ENCODE data around the gene NFE2. TPM values are rescaled to one million over a fixed set of nuclear protein-coding genes. Genes with fewer than 3 reads are reported as not detected.
A peak's percentile ranks its signal among the peaks of the same experiment; 100 is the strongest.

NFE2 gene
- total RNA-seq, 1 experiment from 2014 or later, result 2.4 TPM

DNA sequence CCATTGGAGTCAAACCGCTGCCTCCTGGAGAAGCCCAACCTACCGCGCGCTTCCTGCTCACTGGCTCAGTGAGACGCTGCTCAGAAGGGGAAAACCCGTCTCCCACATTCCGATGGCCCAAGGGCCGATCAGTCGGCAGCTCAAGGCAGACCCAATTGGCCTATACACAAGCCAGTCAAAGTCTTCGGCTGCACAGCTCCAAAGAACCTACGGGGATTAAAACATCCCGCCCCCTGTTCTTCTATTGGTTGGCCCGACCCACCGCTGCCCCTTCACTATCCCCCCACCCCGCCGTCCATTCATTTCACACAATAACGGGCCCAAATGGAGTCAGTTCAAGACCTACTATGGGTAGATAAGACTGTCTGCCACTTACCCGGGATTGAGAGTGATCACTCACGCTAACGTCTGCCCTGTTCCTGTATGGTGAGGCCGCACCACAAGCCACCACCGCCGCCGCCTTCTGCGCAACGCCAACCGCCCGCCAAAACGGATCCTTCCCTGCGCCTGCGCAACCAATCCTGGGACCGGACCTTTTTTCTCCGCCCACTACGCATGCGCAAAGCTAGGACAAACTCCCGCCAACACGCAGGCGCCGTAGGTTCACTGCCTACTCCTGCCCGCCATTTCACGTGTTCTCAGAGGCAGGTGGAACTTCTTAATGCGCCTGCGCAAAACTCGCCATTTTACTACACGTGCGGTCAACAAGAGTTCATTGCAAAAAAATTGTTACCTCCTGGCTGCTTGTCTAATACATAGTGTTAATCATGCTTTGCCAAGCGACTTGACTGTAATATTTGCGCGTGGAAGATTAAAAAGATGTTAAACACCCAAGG is 21.0 kb downstream of the NFE2 start, which contains the start of gene CBX5 (continued):
- TF ChIP-seq CBFB (CRISPR knock-in tag; IDR thresholded peaks at IDR 0.05; ENCODE audit: low read depth), result no peak
- TF ChIP-seq ZNF232 (CRISPR knock-in tag; IDR thresholded peaks at IDR 0.05), result 0 out of 2 replicates have a peak, but pooled peaks have one; percentile 56
- TF ChIP-seq PRRX2 (CRISPR knock-in tag; IDR thresholded peaks at IDR 0.05), result peak; percentile 82; the same call in 1 of the 2 replicates
- TF ChIP-seq, protein P1, sequence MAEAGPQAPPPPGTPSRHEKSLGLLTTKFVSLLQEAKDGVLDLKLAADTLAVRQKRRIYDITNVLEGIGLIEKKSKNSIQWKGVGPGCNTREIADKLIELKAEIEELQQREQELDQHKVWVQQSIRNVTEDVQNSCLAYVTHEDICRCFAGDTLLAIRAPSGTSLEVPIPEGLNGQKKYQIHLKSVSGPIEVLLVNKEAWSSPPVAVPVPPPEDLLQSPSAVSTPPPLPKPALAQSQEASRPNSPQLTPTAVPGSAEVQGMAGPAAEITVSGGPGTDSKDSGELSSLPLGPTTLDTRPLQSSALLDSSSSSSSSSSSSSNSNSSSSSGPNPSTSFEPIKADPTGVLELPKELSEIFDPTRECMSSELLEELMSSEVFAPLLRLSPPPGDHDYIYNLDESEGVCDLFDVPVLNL (CRISPR knock-in tag; IDR thresholded peaks at IDR 0.05; ENCODE audit: borderline replicate concordance, low read depth), result peak; percentile 85; the same call in 1 of the 2 replicates
- TF ChIP-seq NR1H2 (CRISPR knock-in tag; IDR thresholded peaks at IDR 0.05), result no peak

DNA sequence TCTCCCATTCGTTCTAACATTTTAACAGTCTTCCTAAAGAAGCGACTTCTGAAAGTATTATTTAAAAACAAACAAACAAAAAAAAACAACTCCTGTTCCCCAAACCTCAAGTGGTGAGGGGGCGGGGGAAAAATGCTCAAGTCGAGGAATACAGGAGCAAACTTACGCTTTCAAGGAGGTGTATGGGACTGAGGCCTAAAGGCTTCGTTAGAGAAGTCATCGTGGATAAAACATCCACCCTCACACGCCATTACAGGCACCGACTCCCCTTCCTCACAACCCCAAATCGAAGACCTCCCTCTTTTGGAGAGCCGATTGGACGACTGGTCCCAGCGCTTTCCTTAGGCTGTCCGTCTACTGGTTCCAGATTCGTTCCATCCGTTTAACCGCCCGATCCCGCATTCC is 21.6 kb downstream of the NFE2 start:
- peaks cover 51% of the 10 kb centered on the region for H3K4me1 Mint-ChIP-seq
- TF ChIP-seq, protein P2, sequence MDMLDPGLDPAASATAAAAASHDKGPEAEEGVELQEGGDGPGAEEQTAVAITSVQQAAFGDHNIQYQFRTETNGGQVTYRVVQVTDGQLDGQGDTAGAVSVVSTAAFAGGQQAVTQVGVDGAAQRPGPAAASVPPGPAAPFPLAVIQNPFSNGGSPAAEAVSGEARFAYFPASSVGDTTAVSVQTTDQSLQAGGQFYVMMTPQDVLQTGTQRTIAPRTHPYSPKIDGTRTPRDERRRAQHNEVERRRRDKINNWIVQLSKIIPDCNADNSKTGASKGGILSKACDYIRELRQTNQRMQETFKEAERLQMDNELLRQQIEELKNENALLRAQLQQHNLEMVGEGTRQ (CRISPR knock-in tag; IDR thresholded peaks at IDR 0.05), result no peak
- TF ChIP-seq, protein P3, sequence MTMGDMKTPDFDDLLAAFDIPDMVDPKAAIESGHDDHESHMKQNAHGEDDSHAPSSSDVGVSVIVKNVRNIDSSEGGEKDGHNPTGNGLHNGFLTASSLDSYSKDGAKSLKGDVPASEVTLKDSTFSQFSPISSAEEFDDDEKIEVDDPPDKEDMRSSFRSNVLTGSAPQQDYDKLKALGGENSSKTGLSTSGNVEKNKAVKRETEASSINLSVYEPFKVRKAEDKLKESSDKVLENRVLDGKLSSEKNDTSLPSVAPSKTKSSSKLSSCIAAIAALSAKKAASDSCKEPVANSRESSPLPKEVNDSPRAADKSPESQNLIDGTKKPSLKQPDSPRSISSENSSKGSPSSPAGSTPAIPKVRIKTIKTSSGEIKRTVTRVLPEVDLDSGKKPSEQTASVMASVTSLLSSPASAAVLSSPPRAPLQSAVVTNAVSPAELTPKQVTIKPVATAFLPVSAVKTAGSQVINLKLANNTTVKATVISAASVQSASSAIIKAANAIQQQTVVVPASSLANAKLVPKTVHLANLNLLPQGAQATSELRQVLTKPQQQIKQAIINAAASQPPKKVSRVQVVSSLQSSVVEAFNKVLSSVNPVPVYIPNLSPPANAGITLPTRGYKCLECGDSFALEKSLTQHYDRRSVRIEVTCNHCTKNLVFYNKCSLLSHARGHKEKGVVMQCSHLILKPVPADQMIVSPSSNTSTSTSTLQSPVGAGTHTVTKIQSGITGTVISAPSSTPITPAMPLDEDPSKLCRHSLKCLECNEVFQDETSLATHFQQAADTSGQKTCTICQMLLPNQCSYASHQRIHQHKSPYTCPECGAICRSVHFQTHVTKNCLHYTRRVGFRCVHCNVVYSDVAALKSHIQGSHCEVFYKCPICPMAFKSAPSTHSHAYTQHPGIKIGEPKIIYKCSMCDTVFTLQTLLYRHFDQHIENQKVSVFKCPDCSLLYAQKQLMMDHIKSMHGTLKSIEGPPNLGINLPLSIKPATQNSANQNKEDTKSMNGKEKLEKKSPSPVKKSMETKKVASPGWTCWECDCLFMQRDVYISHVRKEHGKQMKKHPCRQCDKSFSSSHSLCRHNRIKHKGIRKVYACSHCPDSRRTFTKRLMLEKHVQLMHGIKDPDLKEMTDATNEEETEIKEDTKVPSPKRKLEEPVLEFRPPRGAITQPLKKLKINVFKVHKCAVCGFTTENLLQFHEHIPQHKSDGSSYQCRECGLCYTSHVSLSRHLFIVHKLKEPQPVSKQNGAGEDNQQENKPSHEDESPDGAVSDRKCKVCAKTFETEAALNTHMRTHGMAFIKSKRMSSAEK (CRISPR knock-in tag; IDR thresholded peaks at IDR 0.05; ENCODE audit: borderline replicate concordance), result no peak
- 0 out of 2 replicates have a peak, but pooled peaks have one; percentile 74 for TF ChIP-seq ZNF671 (CRISPR knock-in tag; IDR thresholded peaks at IDR 0.05)
- TF ChIP-seq TCF7 (CRISPR knock-in tag; IDR thresholded peaks at IDR 0.05; ENCODE audit: low read depth), result no peak
- TF ChIP-seq SMAD3 (CRISPR knock-in tag; IDR thresholded peaks at IDR 0.05; ENCODE audit: borderline replicate concordance), result peak; percentile 87; the same call in 1 of the 2 replicates
- TF ChIP-seq, protein P4, sequence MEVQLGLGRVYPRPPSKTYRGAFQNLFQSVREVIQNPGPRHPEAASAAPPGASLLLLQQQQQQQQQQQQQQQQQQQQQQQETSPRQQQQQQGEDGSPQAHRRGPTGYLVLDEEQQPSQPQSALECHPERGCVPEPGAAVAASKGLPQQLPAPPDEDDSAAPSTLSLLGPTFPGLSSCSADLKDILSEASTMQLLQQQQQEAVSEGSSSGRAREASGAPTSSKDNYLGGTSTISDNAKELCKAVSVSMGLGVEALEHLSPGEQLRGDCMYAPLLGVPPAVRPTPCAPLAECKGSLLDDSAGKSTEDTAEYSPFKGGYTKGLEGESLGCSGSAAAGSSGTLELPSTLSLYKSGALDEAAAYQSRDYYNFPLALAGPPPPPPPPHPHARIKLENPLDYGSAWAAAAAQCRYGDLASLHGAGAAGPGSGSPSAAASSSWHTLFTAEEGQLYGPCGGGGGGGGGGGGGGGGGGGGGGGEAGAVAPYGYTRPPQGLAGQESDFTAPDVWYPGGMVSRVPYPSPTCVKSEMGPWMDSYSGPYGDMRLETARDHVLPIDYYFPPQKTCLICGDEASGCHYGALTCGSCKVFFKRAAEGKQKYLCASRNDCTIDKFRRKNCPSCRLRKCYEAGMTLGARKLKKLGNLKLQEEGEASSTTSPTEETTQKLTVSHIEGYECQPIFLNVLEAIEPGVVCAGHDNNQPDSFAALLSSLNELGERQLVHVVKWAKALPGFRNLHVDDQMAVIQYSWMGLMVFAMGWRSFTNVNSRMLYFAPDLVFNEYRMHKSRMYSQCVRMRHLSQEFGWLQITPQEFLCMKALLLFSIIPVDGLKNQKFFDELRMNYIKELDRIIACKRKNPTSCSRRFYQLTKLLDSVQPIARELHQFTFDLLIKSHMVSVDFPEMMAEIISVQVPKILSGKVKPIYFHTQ (CRISPR knock-in tag; IDR thresholded peaks at IDR 0.05), result peak; percentile 76; the same call in 1 of the 2 replicates
- peak; percentile 63; the same call in 1 of the 2 replicates for TF ChIP-seq ZNF416 (CRISPR knock-in tag; IDR thresholded peaks at IDR 0.05)
- TF ChIP-seq, protein P5, sequence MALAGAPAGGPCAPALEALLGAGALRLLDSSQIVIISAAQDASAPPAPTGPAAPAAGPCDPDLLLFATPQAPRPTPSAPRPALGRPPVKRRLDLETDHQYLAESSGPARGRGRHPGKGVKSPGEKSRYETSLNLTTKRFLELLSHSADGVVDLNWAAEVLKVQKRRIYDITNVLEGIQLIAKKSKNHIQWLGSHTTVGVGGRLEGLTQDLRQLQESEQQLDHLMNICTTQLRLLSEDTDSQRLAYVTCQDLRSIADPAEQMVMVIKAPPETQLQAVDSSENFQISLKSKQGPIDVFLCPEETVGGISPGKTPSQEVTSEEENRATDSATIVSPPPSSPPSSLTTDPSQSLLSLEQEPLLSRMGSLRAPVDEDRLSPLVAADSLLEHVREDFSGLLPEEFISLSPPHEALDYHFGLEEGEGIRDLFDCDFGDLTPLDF (CRISPR knock-in tag; IDR thresholded peaks at IDR 0.05), result 0 out of 2 replicates have a peak, but pooled peaks have one; percentile 13
- TF ChIP-seq, protein P6, sequence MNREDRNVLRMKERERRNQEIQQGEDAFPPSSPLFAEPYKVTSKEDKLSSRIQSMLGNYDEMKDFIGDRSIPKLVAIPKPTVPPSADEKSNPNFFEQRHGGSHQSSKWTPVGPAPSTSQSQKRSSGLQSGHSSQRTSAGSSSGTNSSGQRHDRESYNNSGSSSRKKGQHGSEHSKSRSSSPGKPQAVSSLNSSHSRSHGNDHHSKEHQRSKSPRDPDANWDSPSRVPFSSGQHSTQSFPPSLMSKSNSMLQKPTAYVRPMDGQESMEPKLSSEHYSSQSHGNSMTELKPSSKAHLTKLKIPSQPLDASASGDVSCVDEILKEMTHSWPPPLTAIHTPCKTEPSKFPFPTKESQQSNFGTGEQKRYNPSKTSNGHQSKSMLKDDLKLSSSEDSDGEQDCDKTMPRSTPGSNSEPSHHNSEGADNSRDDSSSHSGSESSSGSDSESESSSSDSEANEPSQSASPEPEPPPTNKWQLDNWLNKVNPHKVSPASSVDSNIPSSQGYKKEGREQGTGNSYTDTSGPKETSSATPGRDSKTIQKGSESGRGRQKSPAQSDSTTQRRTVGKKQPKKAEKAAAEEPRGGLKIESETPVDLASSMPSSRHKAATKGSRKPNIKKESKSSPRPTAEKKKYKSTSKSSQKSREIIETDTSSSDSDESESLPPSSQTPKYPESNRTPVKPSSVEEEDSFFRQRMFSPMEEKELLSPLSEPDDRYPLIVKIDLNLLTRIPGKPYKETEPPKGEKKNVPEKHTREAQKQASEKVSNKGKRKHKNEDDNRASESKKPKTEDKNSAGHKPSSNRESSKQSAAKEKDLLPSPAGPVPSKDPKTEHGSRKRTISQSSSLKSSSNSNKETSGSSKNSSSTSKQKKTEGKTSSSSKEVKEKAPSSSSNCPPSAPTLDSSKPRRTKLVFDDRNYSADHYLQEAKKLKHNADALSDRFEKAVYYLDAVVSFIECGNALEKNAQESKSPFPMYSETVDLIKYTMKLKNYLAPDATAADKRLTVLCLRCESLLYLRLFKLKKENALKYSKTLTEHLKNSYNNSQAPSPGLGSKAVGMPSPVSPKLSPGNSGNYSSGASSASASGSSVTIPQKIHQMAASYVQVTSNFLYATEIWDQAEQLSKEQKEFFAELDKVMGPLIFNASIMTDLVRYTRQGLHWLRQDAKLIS (CRISPR knock-in tag; IDR thresholded peaks at IDR 0.05; ENCODE audit: borderline replicate concordance), result peak; percentile 62; the same call in 1 of the 2 replicates
- TF ChIP-seq FOXK1 (CRISPR knock-in tag; IDR thresholded peaks at IDR 0.05), result no peak
- peak; percentile 66; the same call in 1 of the 2 replicates for TF ChIP-seq NFATC4 (CRISPR knock-in tag; IDR thresholded peaks at IDR 0.05)
- TF ChIP-seq, protein P7, sequence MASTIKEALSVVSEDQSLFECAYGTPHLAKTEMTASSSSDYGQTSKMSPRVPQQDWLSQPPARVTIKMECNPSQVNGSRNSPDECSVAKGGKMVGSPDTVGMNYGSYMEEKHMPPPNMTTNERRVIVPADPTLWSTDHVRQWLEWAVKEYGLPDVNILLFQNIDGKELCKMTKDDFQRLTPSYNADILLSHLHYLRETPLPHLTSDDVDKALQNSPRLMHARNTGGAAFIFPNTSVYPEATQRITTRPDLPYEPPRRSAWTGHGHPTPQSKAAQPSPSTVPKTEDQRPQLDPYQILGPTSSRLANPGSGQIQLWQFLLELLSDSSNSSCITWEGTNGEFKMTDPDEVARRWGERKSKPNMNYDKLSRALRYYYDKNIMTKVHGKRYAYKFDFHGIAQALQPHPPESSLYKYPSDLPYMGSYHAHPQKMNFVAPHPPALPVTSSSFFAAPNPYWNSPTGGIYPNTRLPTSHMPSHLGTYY (CRISPR knock-in tag; IDR thresholded peaks at IDR 0.05), result peak; percentile 76; the same call in 1 of the 2 replicates

More for the DNA sequence above, 21.6 kb downstream of the NFE2 start:
- peaks cover 3% of the 10 kb centered on the region for H3K36me3 Mint-ChIP-seq
- no peaks in the 10 kb centered on the region for H3K9me3 Mint-ChIP-seq
- POLR2A ChIA-PET, result interaction anchor here (0.6 to 3.8 kb wide), 15 partner anchors 9 to 79 kb away, joined by 3 to 105 read pairs (median 7); partner anchors contain the start of genes COPZ1 and NFE2
- ATAC-seq (no peak), DNase-seq (ENCODE audit: low spot score) (no peak)
- no peak overlapping the region for H3K4me3 Mint-ChIP-seq
- CTCF ChIA-PET, result interaction anchor here (0.6 to 2.6 kb wide), 13 partner anchors 8 to 120 kb away, joined by 3 to 23 read pairs (median 5); partner anchors contain the start of gene COPZ1
- H3K27me3 Mint-ChIP-seq (ENCODE audit: low read depth), result no peaks in the 10 kb centered on the region
- no peak overlapping the region for H3K27ac Mint-ChIP-seq
